HG03159 (cell line): ENCODE results near the gene TDRD1.

Experiments used
- ATAC-seq: cut with Tn5 transposase; IDR thresholded peaks from one replicate; pipeline ENCODE4 v1.9.1; 2021; ENCODE audit warnings: mild to moderate bottlenecking, moderate library complexity; ENCODE audit not compliant: unreplicated experiment

The TDRD1 gene

GRCh38 chr10:114233482-114233881, 54.3 kb downstream of the TDRD1 start:
- no peak for ATAC-seq

GRCh38 chr10:114234132-114234531, 55.0 kb downstream of the TDRD1 start:
- no peak for ATAC-seq

- no peak for ATAC-seq
These were observed 60.2 kb downstream of the TDRD1 start, which contains the start of gene VWA2 for GRCh38 chr10:114239117-114239993. TSS of gene VWA2 (plus strand) at chr10:114239254. CDS start at chr10:114248714, 9,460 bp downstream.

GRCh38 chr10:114239994-114240345, 60.8 kb downstream of the TDRD1 start:
- ATAC-seq, result no peak

- ATAC-seq, result no peak
These were observed 63.1 kb downstream of the TDRD1 start for GRCh38 chr10:114242235-114242634.

- no peak for ATAC-seq
These were observed 64.5 kb downstream of the TDRD1 start for GRCh38 chr10:114243661-114244060.

- ATAC-seq, result no peak
These were observed 65.0 kb downstream of the TDRD1 start for GRCh38 chr10:114244126-114244525.

GRCh38 chr10:114245121-114245791, 66.1 kb downstream of the TDRD1 start:
- no peak for ATAC-seq

- ATAC-seq, result no peak
These were observed 67.6 kb downstream of the TDRD1 start for GRCh38 chr10:114246679-114247305.

- ATAC-seq, result no peak
These were observed 71.1 kb downstream of the TDRD1 start for GRCh38 chr10:114250236-114250635.

- ATAC-seq, result no peak
These were observed 71.6 kb downstream of the TDRD1 start for GRCh38 chr10:114250716-114251115.

- no peak for ATAC-seq
These were observed 72.9 kb downstream of the TDRD1 start for GRCh38 chr10:114252092-114252491.

- ATAC-seq, result no peak
These were observed 73.7 kb downstream of the TDRD1 start for GRCh38 chr10:114252883-114253282.

GRCh38 chr10:114255227-114255626, 76.1 kb downstream of the TDRD1 start:
- no peak for ATAC-seq

GRCh38 chr10:114256008-114256765, 77.0 kb downstream of the TDRD1 start:
- ATAC-seq, result no peak

- no peak for ATAC-seq
These were observed 77.7 kb downstream of the TDRD1 start for GRCh38 chr10:114256822-114257221.

- ATAC-seq, result no peak
These were observed 78.3 kb downstream of the TDRD1 start for GRCh38 chr10:114257498-114257897.

GRCh38 chr10:114258274-114258840, 79.2 kb downstream of the TDRD1 start:
- ATAC-seq, result no peak

- ATAC-seq, result no peak
These were observed 80.7 kb downstream of the TDRD1 start for GRCh38 chr10:114259824-114260223.

- no peak for ATAC-seq
These were observed 81.2 kb downstream of the TDRD1 start for GRCh38 chr10:114260366-114260765.

GRCh38 chr10:114261076-114261475, 81.9 kb downstream of the TDRD1 start:
- no peak for ATAC-seq
